ENCODE data around the gene TFF2.

DNA sequence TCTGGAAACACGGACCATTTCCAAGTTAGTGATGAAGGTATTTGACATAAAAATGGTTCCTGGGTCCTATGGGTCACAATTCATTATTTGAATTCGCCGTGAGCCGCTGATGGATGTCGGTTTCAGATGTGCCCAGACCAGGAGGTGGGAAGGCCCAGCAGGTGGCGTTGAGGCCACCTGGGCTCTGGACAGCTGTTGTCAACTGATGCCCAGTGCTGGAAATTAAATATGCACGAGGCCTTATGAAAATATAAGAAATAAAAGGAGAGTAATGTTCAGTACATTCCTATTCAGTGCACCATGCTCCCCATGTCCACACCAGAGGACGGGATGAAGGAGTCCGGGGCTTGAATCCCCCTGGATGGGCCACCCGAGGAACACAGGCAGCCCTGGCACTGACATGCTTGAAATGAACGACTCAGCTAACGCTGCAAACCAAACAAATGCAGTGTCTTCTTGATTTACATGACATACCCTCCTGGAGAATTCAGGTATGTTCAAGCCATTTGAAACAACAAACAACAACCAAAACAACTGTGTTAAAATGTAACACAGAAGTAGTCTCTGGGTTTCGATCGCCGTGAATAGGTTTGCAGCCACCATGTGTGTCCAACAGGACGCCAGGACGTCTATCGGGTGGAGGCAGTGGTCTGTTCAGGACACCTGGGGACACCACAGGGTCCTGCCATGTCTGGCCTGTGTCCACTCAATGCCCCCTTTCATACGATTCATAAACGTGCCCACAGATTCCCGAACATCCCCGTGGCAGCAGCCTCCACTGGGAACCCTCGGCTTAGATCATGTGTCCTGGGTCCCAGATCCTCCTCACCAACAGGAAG, 41.7 kb downstream of the TFF2 start:
- no peak for TF ChIP-seq POLR2AphosphoS5 (IDR thresholded peaks at IDR 0.05; ENCODE audit: low read depth, low read length)
- TF ChIP-seq, protein P1, sequence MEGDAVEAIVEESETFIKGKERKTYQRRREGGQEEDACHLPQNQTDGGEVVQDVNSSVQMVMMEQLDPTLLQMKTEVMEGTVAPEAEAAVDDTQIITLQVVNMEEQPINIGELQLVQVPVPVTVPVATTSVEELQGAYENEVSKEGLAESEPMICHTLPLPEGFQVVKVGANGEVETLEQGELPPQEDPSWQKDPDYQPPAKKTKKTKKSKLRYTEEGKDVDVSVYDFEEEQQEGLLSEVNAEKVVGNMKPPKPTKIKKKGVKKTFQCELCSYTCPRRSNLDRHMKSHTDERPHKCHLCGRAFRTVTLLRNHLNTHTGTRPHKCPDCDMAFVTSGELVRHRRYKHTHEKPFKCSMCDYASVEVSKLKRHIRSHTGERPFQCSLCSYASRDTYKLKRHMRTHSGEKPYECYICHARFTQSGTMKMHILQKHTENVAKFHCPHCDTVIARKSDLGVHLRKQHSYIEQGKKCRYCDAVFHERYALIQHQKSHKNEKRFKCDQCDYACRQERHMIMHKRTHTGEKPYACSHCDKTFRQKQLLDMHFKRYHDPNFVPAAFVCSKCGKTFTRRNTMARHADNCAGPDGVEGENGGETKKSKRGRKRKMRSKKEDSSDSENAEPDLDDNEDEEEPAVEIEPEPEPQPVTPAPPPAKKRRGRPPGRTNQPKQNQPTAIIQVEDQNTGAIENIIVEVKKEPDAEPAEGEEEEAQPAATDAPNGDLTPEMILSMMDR (IDR thresholded peaks at IDR 0.05), result no peak

All from SK-N-SH (cell line).